HG02938 (cell line): ENCODE results near the gene DNAJB4.
"Not testable (repeated sequence)": the region's sequence is repeated elsewhere in the genome, so short reads cannot be mapped to it uniquely, and the experiment has no call there.

ENCODE experiments used
- ATAC-seq: cut with Tn5 transposase; IDR thresholded peaks from one replicate; pipeline ENCODE4 v1.9.1; 2021; ENCODE audit warnings: mild to moderate bottlenecking, moderate library complexity; ENCODE audit not compliant: unreplicated experiment

Gene DNAJB4

GRCh38 chr1:78061825-78062523, 57.2 kb downstream of the DNAJB4 start:
- ATAC-seq: no peak

- not testable (repeated sequence) for ATAC-seq
These were observed 60.1 kb downstream of the DNAJB4 start for GRCh38 chr1:78064886-78065285.
